ENCODE measurements around the gene MEF2C.
A peak's percentile ranks its signal among the peaks of the same experiment; 100 is the strongest.

The MEF2C gene

DNA sequence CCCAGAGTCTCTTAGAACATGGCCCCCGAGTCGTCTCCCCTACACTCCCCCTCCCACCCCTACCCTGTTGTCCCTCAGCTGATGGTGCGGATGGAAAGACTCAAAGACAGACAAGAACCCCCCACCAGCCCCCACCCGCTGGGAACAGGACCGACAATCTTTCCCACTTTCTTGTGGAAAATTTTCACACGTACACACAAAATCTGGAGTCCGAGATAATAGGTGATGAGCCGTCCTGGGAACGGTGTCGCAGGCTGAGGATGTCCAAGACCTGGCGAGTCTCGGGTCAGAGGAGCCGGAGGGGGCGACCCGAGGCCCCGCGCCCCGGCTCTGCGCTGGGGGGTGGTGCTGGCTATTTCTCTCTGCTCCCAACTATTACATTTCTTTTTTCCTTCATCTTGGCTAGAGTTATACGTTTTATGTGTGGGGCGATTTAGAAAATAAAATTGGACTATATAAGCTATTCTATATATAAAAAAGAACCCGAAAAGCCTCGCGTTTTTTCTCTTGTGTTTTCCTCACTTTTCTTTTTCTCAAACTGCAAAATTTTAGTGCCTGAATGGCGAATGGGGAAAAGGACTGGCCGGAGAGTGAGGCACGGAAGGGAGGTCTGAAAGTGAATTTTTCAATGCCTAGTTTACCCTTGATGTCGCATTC, 188.8 kb downstream of the MEF2C start:
- H3K9me3 ChIP-seq = no peaks in the 10 kb centered on the region
- peaks cover 0 to 97% of the 10 kb centered on the region in 2 donors for H3K27me3 ChIP-seq
- no peak for DNase-seq
- TF ChIP-seq, protein P1, sequence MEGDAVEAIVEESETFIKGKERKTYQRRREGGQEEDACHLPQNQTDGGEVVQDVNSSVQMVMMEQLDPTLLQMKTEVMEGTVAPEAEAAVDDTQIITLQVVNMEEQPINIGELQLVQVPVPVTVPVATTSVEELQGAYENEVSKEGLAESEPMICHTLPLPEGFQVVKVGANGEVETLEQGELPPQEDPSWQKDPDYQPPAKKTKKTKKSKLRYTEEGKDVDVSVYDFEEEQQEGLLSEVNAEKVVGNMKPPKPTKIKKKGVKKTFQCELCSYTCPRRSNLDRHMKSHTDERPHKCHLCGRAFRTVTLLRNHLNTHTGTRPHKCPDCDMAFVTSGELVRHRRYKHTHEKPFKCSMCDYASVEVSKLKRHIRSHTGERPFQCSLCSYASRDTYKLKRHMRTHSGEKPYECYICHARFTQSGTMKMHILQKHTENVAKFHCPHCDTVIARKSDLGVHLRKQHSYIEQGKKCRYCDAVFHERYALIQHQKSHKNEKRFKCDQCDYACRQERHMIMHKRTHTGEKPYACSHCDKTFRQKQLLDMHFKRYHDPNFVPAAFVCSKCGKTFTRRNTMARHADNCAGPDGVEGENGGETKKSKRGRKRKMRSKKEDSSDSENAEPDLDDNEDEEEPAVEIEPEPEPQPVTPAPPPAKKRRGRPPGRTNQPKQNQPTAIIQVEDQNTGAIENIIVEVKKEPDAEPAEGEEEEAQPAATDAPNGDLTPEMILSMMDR (IDR thresholded peaks at IDR 0.05) = no peak
- intact Hi-C loops (cut with DNase I; ENCODE audit: low total_unique reads) = no loop called here
- no peaks in the 10 kb centered on the region for H3K36me3 ChIP-seq
- no peak overlapping the region for H3K4me3 ChIP-seq
- peaks cover 0 to 39% (median 19%) of the 10 kb centered on the region in 4 donors for H3K4me1 ChIP-seq
- H3K27ac ChIP-seq = no peak overlapping the region

DNA sequence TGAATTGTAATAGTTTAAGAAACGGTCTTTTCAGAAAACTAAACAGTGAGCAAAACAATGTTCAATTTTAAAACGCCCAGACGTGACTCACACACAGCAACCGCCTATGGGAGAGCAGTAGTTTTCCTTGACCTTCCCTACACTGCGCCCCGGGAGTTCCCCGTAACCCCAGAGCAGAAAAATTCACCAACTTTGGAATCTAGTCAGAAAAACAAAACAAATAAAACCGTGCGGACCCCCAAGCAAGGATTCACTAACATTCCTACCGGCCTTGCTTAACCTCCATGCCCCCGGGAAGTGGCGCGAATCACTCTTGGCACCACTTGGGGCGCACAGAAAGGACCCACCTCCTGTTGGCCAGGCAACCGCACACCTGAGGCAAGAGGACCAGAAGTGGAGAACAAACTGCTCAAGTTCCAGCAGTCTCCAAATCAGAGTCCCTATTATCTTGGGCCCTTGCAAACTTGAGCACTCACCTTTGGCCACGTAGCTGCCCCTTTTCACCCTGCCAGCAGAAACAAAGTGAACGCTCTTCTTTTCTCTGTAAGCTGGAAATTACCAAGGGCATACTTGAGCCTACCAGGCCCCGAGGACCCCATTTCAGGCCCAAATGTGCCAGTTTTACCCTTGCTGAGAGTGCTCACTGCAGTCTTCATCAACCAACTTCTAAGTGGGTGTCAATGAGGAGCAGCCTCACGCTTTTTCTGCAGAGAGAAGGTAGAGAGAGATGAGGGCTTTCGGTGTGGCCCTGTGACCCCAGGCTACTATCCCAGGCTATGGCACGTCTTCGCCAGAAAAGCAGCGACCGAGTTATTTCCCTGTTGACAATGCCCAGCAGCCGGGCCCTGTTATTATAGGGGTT, 189.7 kb downstream of the MEF2C start:
- TF ChIP-seq, protein P1 (IDR thresholded peaks at IDR 0.05) = no peak
- intact Hi-C loops (cut with DNase I; ENCODE audit: low total_unique reads) = no loop called here
- no peak overlapping the region for H3K4me3 ChIP-seq
- H3K9me3 ChIP-seq = no peaks in the 10 kb centered on the region
- H3K36me3 ChIP-seq = no peaks in the 10 kb centered on the region
- H3K4me1 ChIP-seq = peaks cover 0 to 39% (median 19%) of the 10 kb centered on the region in 4 donors
- no peak for DNase-seq
- peaks cover 0 to 98% of the 10 kb centered on the region in 2 donors for H3K27me3 ChIP-seq
- no peak overlapping the region for H3K27ac ChIP-seq

DNA sequence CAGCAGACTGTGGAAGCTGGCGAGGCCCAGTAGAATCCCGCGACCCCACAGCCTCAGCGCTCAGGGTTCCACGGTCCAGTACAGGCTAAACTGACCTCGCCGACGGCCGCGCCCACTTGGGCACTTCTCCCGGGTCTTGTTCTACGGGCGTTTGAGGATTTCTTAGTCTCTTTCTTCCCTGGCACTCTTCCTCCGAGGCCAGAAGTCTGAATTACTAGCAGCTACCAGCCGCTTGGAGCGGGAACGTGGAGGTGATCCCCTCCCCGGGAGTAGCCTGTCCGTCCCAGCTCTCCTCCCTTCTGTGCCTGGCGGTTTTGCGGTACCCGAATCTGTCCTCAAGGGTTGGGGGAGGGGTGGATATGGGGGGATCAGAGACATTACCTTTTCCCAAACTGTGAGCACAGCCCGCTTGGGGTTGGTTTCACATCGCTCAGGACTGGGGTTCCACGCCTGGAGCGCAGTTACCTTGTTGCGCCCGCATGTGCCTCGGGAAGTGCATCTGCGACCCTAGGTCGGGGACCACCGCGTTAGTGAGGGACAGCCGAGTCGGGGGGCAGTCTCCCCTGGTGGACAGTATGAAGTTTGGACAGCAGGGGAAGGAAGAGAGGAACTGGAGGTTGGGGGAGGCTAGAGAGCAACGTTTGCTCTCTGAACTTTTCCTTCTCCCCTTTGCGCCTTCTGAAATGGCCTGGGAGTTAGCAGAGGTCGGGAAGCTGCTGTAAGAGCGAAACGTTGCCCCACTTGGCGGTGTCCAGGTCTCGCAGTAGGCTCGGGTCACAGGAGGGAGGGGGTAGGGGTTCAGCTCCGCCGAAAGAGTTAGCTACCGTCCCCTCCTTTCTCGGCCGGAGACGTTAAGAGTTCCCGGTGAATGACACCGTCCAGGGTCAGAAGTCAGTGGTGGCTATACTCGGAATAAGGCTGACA, 190.8 kb downstream of the MEF2C start:
- no peak for DNase-seq
- intact Hi-C loops (cut with DNase I; ENCODE audit: low total_unique reads) = no loop called here
- no peak overlapping the region for H3K27ac ChIP-seq
- H3K4me3 ChIP-seq = peak overlapping the region in 1 of 2 donors; percentile 11
- peaks cover 0 to 39% (median 19%) of the 10 kb centered on the region in 4 donors for H3K4me1 ChIP-seq
- TF ChIP-seq, protein P1 (IDR thresholded peaks at IDR 0.05) = no peak
- peaks cover 0 to 98% of the 10 kb centered on the region in 2 donors for H3K27me3 ChIP-seq
- H3K36me3 ChIP-seq = no peaks in the 10 kb centered on the region
- H3K9me3 ChIP-seq = no peaks in the 10 kb centered on the region

DNA sequence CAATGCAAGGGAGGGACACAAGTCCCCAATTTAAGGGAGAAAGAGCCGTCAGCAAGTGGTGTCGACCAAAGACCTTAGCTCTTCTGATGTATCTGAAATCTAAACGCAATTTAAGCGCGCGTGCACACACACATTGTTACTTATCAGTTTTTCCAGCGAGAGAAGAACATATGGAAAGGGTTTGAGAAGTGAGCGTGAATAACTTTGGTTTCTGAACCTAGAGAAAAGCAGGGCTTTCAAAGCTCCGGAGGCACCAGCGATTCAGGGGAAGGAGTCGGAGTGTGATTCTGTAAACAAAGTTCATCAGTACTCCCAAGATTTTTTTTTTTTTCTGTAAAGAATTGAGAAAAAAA, 191.8 kb downstream of the MEF2C start:
- Histone ChIP-seq H3K27me3 (peaks cover 0 to 98% of the 10 kb centered on the region in 2 donors), H3K4me3 (peak overlapping the region in 1 of 2 donors; percentile 34)
- intact Hi-C loops (cut with DNase I; ENCODE audit: low total_unique reads) = no loop called here

More for the DNA sequence above, 191.8 kb downstream of the MEF2C start:
- TF ChIP-seq, protein P1 (IDR thresholded peaks at IDR 0.05) = no peak
- H3K4me1 ChIP-seq = peaks cover 0 to 39% (median 19%) of the 10 kb centered on the region in 4 donors
- no peaks in the 10 kb centered on the region for H3K36me3 ChIP-seq
- no peak for DNase-seq
- no peak overlapping the region for H3K27ac ChIP-seq
- no peaks in the 10 kb centered on the region for H3K9me3 ChIP-seq
